HG03558 (cell line): Measurements from ENCODE around the gene CD47.

Experiments
- ATAC-seq: cut with Tn5 transposase; IDR thresholded peaks from one replicate; pipeline ENCODE4 v1.9.1; 2021; ENCODE audit warnings: moderate number of reproducible peaks; ENCODE audit not compliant: unreplicated experiment; ENCODE audit errors: extremely low read depth

Gene CD47

DNA sequence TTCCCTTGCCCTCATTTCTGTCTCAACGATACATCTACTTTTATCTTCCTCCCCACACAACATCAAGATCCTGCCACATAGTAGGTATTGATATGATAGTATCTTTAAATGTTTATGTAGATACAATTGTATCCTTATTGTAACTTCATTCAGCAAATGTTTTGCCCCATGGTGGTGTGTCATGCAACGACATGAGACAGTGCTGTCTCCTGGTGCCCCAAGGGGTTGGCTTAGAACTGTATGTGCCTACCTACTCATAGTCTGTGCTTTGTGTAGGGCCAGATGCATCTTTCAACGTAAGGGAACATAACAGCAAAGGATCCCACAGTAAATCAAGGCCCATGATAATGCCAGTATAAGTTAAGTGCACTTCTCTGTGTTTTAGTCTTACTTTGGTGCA, 2.8 kb upstream of the CD47 start:
- ATAC-seq = no peak

DNA sequence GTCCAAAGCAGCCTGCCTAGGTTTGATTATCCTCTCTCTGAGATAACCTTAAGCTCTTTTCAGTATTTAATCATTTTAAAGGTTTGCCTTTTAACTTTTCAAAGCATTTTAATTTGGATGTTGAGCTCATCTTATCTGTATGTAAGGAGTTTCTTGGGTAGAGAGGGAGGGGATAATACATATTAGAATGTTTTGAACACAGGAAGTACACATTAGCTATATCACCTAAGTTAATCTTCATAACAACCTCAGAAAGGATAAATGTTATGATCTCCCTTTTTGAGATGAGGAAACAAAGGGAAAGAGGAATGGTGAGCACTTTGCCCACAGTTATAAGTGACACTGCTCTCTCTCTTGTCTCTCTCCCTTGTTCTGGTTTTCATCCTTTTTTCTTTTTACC, 2.2 kb upstream of the CD47 start:
- no peak for ATAC-seq

DNA sequence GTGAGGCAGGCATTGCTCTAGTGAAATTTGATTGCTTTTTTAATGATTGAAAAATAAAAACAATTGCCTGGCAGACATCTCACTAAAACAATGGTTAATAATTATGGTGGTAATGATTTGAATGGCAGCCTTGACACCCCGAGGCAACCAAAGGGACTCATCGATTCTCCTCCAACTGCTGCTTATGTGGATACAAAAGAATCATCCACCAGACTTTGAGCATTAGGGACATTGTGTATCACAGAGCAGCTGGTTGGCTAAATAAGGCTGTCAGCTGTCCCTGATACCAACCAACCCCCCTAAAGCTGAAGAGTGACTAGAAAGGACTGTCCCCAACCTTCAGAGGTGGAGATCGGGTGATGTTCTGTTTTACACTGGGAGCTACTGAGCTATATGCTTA, 1.7 kb upstream of the CD47 start:
- no peak for ATAC-seq

DNA sequence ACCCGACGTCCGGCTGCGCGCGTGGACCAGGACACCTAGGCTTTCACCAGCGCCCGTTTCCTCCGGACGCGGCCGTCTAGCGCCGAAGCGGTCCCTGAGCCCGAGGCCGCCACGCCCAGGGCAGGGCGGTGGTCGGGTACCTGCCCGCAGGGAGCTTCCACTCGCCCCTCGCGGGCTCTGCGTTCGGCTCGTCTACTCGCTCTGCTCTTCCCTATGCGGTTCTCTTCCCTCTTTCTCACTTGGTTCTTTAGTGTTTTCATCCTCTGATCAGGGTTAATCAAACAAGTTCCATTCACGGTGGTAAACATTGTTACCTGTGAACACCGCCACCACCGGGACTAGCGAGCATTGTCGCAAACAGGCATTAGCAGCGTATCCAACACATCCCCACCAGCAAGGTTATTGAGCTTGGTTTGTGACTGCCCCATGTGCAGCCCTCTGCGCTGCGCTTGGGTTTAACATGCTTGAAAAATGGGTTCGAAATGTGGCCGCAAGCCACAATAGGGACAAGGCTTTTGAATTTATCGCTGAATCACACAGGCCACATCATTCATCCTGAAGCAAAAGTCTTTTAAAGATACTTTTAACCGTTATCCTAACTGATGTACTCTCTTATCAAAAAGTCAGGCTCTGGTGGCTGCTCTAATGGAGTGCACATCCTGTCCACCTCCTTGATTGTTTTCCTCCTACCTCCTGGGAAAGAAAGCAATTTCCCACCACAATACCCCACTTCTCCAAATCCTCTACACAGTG, 843 bp upstream of the CD47 start:
- no peak for ATAC-seq

GRCh38 chr3:108090049-108090700, 656 bp downstream of the CD47 start:
- no peak for ATAC-seq

DNA sequence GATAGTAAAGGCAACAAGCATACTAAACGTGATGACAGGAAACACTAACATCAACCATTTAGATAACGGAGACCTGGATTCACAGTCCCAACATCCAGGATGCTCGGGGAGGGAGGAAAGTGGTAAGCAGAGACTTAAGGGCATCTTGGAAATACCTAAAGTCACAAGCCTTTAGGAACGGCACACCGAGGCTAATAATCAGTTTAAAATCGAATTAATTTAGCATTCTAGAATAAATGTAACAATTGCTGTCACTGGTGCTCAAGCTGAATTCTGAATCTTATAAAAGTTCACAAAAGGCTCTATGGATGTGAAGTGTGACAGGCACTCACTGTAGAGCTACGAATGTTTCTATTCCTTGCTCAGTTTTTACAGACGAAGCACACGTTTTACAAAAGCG, 1.3 kb downstream of the CD47 start:
- no peak for ATAC-seq

DNA sequence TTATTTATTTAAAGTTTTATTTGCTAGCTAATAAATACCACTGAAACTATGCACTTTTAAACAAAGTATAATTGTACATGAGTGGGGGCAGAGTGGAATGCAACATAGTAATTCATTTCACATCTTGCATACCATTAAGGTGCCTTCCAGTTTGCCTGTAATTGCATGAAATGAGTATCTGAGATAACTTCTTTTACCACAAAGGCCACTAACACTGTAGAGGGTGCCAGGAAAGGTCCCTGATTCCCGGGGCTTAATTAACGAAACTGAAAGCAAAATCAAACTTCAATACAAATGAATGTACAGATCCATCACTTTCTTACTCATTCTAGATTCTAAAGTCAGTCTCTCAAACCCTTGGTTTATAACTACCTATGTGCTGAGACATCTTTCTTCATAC, 2.1 kb downstream of the CD47 start:
- peak; percentile 30 for ATAC-seq

DNA sequence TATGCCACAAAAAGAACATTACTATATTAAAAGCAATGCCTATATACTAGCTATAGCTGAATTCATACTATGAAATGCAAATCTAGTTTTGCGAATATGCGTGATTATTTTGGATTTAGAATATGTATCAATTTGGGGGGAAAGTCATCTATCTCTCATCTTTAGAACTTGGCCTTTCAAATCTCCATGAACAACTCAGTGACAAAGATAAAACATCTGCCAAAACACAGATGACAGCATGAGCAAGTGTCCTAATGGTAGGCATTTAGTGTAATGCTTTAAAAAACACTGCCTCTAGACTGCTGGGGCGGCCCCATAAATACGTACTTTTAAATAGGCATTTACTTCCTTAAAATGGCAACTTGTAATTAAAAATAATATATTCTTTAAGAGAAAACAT, 2.7 kb downstream of the CD47 start:
- no peak for ATAC-seq

DNA sequence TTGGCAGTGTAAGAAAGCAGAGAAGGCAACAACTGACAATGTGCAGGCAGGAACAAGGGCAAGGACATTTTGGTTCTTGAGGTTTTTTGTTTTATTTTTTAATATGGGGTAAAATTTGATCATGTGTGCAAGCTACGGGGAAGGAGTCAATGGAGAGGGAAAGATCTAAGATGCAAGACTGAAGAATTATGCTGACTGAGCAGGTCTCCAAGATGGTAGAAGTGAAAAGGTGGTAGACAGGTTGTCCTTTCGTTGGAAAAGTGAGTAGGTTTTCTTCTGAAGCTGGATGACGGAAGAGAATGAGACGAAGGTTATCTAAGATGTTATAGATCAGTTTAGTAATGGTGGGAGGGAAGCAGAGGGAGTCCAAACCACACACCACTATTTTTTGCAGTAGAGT, 4.2 kb downstream of the CD47 start:
- no peak for ATAC-seq

DNA sequence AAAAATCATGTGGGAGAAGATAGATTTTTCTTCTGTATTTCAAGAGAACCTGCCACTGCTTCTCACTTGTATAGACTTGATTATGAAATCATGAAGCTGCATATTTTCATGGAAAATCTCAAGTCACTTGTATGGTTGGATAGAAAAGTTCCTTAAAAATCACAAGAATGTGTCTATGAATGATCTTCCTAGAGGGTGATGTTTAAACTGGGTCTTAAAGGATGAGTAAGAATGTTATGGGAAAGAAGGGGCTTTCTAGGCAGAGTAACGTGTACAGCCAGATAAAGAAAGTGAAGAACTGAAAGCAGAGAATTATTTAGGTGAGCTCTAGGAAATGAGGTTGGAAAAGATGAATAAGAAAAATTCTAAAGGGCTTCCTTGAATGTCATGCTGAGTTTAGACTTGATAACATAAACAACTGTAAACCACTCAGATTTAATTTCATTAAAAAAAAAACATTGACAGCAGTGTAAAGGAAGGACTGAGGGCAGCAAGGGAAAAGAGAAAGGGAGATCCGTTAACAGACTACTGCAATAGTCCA, 5.0 kb downstream of the CD47 start:
- ATAC-seq = no peak

DNA sequence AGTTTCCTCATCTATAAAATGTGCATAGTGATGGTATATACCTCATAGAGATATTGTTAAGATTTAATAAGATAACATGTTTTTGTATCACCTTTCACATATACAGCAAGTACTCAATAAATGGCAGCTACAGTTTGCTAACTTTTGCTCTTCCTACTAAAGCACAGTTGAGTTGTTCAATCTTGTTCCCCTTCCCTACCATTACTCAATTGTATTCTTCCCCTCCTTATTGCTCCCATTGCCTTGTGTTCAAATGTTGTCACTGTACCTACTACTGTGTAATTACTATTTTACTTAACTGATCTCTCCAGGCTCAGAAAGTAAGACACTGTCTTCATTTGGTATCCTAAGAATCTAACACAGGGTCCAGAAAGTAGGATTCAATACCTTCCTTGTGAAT, 5.5 kb downstream of the CD47 start:
- no peak for ATAC-seq

DNA sequence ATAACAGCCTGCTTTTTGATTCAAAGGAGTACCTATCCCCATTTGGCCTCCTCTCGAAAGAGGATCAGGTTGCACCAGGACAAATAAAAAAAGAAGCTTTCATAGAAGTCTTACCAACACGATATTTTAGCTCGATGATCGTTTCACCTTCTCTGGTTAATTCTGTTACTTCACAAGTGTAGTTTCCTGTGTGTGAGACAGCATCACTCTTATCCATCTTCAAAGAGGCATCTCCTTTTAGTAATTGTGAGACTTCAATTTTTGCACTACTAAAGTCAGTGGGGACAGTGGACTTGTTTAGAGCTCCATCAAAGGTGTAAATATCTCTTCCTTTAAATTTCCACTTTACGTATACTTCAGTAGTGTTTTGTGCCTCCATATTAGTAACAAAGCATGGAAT, 11.0 kb downstream of the CD47 start:
- no peak for ATAC-seq

DNA sequence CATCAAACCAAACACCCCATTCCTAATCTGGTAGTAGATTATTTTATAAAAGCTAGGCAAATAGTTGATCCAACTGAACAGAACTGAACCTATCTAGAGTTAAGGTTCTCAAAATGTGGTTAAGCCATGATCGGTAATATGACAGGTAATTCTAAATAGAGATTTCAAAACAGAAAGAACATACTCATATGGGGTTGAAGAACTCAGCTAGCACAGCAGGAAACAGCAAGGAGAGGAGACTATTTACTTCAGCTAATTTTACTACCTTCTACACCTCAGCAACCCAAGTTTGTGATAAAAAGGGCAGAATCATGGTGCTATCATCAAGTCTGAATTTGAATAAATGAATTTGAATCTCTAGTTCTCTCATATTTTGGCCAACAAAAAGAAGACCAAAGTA, 11.8 kb downstream of the CD47 start:
- no peak for ATAC-seq

DNA sequence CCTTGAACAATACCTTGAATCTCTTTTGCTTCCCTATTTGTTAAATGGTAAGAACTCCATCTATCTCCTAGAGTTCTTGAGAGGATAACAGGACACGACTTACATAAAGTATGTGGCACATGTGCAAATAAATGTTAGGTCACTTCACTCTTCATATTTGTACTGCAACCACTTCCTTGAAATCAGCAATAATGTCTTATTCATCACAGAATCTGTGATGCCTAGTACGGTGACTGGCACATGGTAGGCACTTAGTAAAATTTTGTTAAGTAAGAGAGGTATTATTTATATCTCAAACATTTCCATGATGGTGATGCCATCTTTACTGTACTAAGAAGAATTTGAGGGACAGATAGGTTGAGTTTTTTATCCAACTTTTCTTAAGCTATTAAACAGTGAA, 14.3 kb downstream of the CD47 start:
- no peak for ATAC-seq

GRCh38 chr3:108073764-108074431, 16.9 kb downstream of the CD47 start:
- ATAC-seq = no peak

DNA sequence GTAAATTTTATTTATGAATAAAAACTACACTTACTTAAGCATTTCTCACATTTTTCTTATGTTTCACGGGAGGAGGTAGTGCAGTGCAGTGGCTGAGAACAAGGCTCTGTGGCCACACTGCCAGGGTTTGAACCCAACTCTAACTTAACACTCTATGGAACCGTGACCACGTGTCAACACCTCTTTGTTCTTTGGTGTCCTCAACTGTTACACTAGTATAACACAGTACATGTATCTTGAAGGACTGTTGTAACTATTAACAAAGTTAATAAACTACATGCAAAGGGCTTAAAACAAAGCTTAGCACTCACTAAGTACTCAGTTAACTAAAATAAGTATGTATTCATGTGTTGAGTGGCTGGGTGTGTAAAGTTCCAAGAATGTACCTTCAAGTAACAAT, 19.5 kb downstream of the CD47 start:
- ATAC-seq = no peak

DNA sequence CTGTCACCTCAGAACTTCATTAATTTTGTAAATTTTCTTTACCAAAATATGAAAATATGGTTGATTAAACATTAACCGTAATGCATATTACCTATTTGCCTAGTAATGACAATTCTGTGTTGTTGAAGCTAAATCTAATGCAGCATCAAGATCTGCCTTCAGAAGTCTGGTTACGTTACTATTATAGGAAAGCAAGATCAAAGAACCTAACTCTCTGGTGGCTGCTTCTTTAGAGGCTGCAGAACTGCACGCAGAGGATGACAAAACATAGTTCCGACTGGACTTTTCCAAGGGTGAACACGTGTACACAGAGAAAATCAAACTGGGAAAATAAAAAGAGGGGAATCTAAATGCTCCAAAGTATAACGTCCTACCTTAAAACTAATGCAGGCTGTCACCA, 20.5 kb downstream of the CD47 start:
- ATAC-seq = no peak

GRCh38 chr3:108067768-108068167, 23.1 kb downstream of the CD47 start:
- no peak for ATAC-seq

DNA sequence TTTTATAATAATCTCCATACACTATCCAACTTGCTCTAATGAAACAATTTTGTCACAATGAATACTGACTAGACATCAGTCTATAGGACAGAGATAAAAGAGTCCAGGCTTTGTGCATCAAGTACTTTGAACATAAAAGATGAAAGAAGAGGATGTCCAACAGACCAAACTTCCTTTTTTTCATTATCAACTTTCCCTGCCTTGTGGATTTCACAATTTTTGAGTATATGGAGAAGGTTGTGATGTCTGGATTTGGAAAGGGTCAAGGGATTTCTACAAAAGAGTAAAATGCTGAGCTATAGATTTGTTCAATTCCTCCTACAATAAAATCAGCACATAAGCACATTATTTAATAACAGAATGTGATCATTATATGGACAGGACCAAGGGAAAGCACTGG, 25.7 kb downstream of the CD47 start:
- ATAC-seq = no peak

DNA sequence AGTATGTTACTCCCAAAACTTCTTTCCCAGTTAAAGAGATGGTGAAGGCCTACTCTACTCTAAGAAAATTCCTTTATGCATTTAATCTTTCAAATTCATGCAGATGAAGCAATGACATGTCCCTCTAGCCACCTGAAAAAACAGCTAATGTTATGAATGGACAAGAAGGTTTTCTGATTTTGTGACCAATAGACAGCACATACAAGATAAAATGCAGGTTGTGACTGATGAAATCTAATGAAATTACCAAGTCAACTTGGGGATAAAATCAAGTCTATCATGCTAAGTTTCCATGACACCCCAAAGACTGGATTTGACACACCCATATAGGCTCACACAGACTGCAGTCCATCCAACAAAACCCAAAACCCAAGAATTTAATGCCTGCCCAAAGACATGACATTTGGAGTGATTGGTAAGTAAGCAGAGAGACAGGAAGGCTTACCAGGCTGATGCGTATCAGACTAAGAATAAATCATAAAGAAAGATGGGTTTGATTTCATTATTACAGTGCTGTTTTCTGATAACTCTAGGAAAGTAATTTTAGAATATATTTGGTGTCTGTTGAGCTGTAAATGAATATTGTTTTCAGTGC, 26.4 kb downstream of the CD47 start:
- no peak for ATAC-seq

- no peak for ATAC-seq
These were observed 28.8 kb downstream of the CD47 start for GRCh38 chr3:108062051-108062450.
